T-cell (primary cell): ENCODE results near the gene TNFRSF21. TPM values are rescaled to one million over a fixed set of nuclear protein-coding genes. Genes with fewer than 3 reads are reported as not detected.

ENCODE experiments used
- ATAC-seq, 4 experiments: fragments of 200-7000 bp in 3 of 4; fragments of 150-1000 bp in 1 of 4; cut with Tn5 transposase; replicated peaks in 1 of 4; 1 replicate in 3 of 4; 2 replicates in 1 of 4; pipeline ENCODE4 v1.10.0; 2021; ENCODE audit warnings: moderate library complexity in 3 of 4, mild to moderate bottlenecking in 2 of 4, moderate number of reproducible peaks in 1 of 4
- CTCF ChIA-PET, 2 donors: fragments of 300-600 bp; sonication (Branson Sonifier 250); formaldehyde crosslinking; loops; one replicate each; lab custom pipeline; 2022; ENCODE audit warnings: antibody characterized with exemption in 2 of 2; lab: Charles Lee
- POLR2A ChIA-PET, 2 donors: fragments of 300-600 bp; sonication (Branson Sonifier 250); formaldehyde crosslinking; loops; one replicate each; lab custom pipeline; 2022; ENCODE audit warnings: antibody characterized with exemption in 2 of 2; lab: Charles Lee
- DNase-seq, 35 experiments: peaks; one replicate each; pipeline versions ENCODE4 v3.0.0 to v3.0.0-alpha.2; 2013 to 2023
- H3K27ac ChIP-seq: one replicate; pipeline ENCODE4 v1.5.1; 2013; ENCODE audit warnings: low read length
- H3K27me3 ChIP-seq, 2 experiments: replicated peaks in 1 of 2; 1 replicate in 1 of 2; 2 replicates in 1 of 2; pipeline versions ENCODE4 v1.6.1 to v1.7.0; 2013; ENCODE audit warnings: low read length in 1 of 2, mixed read lengths in 1 of 2; ENCODE audit not compliant: control insufficient read depth in 2 of 2, insufficient read depth in 2 of 2; ENCODE audit errors: extremely low read depth in 1 of 2
- H3K36me3 ChIP-seq, 2 donors: 1 replicate in 1 of 2; 2 replicates in 1 of 2; pipeline versions ENCODE4 v1.6.1 to v1.7.0; 2013; ENCODE audit warnings: low read length in 1 of 2; ENCODE audit not compliant: control insufficient read depth in 2 of 2, insufficient read depth in 1 of 2; ENCODE audit errors: extremely low read depth in 1 of 2
- H3K4me1 ChIP-seq, 2 experiments: 1 replicate in 1 of 2; 2 replicates in 1 of 2; pipeline versions ENCODE4 v1.6.1 to v1.7.0; 2013; ENCODE audit warnings: low read length in 2 of 2, mixed read lengths in 1 of 2; ENCODE audit not compliant: insufficient read depth in 2 of 2, control insufficient read depth in 1 of 2; ENCODE audit errors: extremely low read depth in 1 of 2
- H3K4me3 ChIP-seq, 2 donors: 1 replicate in 1 of 2; 2 replicates in 1 of 2; pipeline versions ENCODE4 v1.5.1 to v1.7.0; 2013; ENCODE audit warnings: mild to moderate bottlenecking in 2 of 2, low read length in 1 of 2, moderate library complexity in 1 of 2; ENCODE audit not compliant: control insufficient read depth in 1 of 2; ENCODE audit errors: extremely low read depth in 1 of 2
- H3K9me3 ChIP-seq: 2 replicates; pipeline ENCODE4 v1.7.0; 2013
- H3K27ac Mint-ChIP-seq, 2 donors: one replicate each; pipeline ENCODE4 v1.8.0; 2020 to 2021; ENCODE audit warnings: mild to moderate bottlenecking in 2 of 2, mixed read lengths in 2 of 2
- H3K27me3 Mint-ChIP-seq, 2 donors: one replicate each; pipeline ENCODE4 v1.8.0; 2021 to 2022; ENCODE audit warnings: mixed read lengths in 2 of 2
- H3K36me3 Mint-ChIP-seq: one replicate; pipeline ENCODE4 v1.8.0; 2021; ENCODE audit warnings: mixed read lengths
- H3K4me1 Mint-ChIP-seq, 3 donors: one replicate each; pipeline ENCODE4 v1.8.0; 2020 to 2022; ENCODE audit warnings: mixed read lengths in 3 of 3, mild to moderate bottlenecking in 1 of 3
- H3K4me3 Mint-ChIP-seq, 3 donors: one replicate each; pipeline ENCODE4 v1.8.0; 2020 to 2022; ENCODE audit warnings: mild to moderate bottlenecking in 3 of 3, mixed read lengths in 3 of 3, moderate library complexity in 3 of 3
- H3K9me3 Mint-ChIP-seq, 3 donors: one replicate each; pipeline ENCODE4 v1.8.0; 2020 to 2022; ENCODE audit warnings: mixed read lengths in 3 of 3
- WGBS: methylation state at CpG from one replicate; pipeline ENCODE4 v1.1.5; 2013; ENCODE audit warnings: missing lambda C conversion rate; ENCODE audit not compliant: insufficient coverage; 5-methylcytosine and 5-hydroxymethylcytosine counted together
- total RNA-seq, 35 experiments: library from RNA in 6 of 35; stranded (reverse) in 6 of 35; fragments of 120-200 nt in 1 of 35; gene quantifications; one replicate each; pipeline versions ENCODE4 v1.2.1 to v1.2.4 and lab custom pipeline; 2013 to 2026

TNFRSF21 gene
- total RNA-seq, 5 donors from 2014 or later (not counting 1 experiment from before 2014, with no cell fraction given): 0.09 to 0.49 (median 0.30) TPM

DNA sequence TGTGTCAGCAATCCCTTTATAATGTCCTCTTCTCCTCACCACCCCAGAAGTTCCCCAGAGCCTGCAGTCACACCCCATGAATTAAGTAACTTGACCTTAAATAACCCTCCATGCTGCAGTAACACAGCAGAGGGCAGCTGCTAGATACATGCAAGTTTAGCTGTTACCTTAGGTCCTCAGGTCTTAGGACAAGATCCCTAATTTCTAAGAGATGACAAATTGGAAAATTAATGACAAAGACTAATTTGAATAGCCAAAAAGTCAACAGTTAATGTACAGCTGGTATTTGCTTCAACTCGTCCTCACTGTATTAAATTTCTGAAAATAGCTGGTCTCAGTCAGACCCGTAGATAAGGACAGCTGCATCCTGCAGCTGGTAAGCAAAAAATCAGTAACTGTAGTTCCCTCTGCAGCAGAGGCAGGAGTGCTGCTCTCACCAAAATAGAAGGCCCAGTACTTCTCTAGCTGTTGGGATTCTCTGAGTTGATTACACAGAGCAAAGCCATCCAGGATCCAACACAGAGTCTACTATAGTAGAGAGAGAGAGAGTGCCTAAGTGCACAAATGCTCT lies 62.4 kb downstream of the TNFRSF21 start:
- peaks cover 18 to 32% (median 31%) of the 10 kb centered on the region in 3 donors for H3K4me1 Mint-ChIP-seq
- ATAC-seq (no peak), DNase-seq (no peak)
- WGBS: 71% methylated on average over 2 of the region's 2 CpGs
- no peaks in the 10 kb centered on the region for H3K36me3 Mint-ChIP-seq
- Histone ChIP-seq H3K27me3 (no peaks in the 10 kb centered on the region), H3K27ac (no peak overlapping the region), H3K9me3 (no peaks in the 10 kb centered on the region), H3K36me3 (no peaks in the 10 kb centered on the region), H3K4me3 (no peak overlapping the region), H3K4me1 (peaks cover 3 to 10% of the 10 kb centered on the region in 2 experiments)
- no peaks in the 10 kb centered on the region for H3K9me3 Mint-ChIP-seq
- peak overlapping the region; percentile 0 to 13 for H3K27ac Mint-ChIP-seq
- H3K4me3 Mint-ChIP-seq: no peak overlapping the region
- POLR2A ChIA-PET: no interaction called here
- H3K27me3 Mint-ChIP-seq: peaks cover 0 to 2% of the 10 kb centered on the region in 2 donors
- CTCF ChIA-PET: no interaction called here

DNA sequence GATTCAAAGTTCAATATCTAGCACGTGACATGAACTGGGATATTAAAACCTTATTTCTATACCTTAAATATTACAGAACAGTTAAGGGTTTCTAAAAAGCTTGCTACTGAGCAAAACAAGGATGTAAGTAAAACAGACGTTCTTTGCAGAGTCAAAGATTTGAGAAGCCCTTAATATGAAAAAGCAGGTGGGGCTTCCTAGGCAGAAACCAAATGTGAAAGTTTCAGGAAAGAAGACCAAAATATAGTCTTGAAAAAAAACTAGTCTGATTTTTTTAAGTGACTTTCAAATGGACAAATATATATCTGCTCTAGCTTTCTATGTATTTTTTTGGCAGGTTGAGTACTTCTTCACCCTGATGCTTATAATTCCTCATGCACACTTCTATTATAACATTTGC lies 63.2 kb downstream of the TNFRSF21 start:
- ATAC-seq: no peak
- CTCF ChIA-PET: no interaction called here

DNA sequence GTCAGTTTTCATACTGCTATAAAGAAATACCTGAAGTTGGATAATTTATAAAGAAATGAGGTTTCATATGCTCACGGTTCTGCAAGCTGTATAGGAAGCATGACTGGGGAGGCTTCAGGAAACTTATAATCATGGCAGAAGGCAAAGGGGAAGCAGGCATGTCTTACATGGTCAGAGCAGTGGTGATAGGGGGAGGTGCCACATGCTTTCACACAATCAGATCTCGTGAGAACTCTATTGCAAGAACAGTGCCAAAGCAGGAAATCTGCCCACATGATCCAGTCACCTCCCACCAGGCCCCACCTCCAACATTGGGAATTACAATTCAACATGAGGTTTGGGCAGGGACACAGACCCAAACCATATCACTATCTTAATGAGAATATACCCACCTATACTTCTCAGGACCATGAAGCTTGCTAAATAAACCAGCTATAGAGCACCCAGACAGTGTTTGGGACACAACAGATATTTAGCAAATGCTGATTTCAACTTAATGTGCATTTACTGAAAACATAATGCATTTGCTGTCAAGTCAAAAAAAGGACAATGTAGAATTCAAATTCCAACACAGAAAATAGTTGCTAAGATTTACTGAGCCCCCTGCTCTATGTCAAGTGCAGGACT lies 63.8 kb downstream of the TNFRSF21 start:
- no peaks in the 10 kb centered on the region for H3K9me3 ChIP-seq
- no peak for ATAC-seq
- peaks cover 0 to 2% of the 10 kb centered on the region in 2 donors for H3K27me3 Mint-ChIP-seq
- H3K4me1 ChIP-seq: peaks cover 9 to 19% of the 10 kb centered on the region in 2 experiments
- H3K36me3 ChIP-seq: no peaks in the 10 kb centered on the region
- no peaks in the 10 kb centered on the region for H3K9me3 Mint-ChIP-seq
- peaks cover 25 to 41% (median 38%) of the 10 kb centered on the region in 3 donors for H3K4me1 Mint-ChIP-seq
- H3K27ac Mint-ChIP-seq: peak overlapping the region in 1 of 2 donors; percentile 58
- DNase-seq: no peak
- no peaks in the 10 kb centered on the region for H3K36me3 Mint-ChIP-seq
- ChIA-PET POLR2A (no interaction called here), CTCF (no interaction called here)
- no peak overlapping the region for H3K4me3 Mint-ChIP-seq
- no peak overlapping the region for H3K4me3 ChIP-seq
- H3K27me3 ChIP-seq: no peaks in the 10 kb centered on the region
- H3K27ac ChIP-seq: no peak overlapping the region
- WGBS: 0% methylated on average over 1 of the region's 2 CpGs

More for the DNA sequence above, 63.2 kb downstream of the TNFRSF21 start:
- H3K27me3 ChIP-seq: no peaks in the 10 kb centered on the region
- POLR2A ChIA-PET: no interaction called here
- DNase-seq: no peak
- no peak overlapping the region for H3K4me3 ChIP-seq
- H3K4me1 ChIP-seq: peaks cover 9 to 17% of the 10 kb centered on the region in 2 experiments
- H3K27ac ChIP-seq: no peak overlapping the region
- Mint-ChIP-seq H3K4me3 (no peak overlapping the region), H3K27me3 (peaks cover 0 to 2% of the 10 kb centered on the region in 2 donors), H3K27ac (peak overlapping the region in 1 of 2 donors; percentile 13), H3K36me3 (no peaks in the 10 kb centered on the region), H3K9me3 (no peaks in the 10 kb centered on the region), H3K4me1 (peaks cover 25 to 39% (median 38%) of the 10 kb centered on the region in 3 donors)
- no peaks in the 10 kb centered on the region for H3K9me3 ChIP-seq
- no peaks in the 10 kb centered on the region for H3K36me3 ChIP-seq
- WGBS: no CpG with 5 or more reads among the region's 2 CpGs

DNA sequence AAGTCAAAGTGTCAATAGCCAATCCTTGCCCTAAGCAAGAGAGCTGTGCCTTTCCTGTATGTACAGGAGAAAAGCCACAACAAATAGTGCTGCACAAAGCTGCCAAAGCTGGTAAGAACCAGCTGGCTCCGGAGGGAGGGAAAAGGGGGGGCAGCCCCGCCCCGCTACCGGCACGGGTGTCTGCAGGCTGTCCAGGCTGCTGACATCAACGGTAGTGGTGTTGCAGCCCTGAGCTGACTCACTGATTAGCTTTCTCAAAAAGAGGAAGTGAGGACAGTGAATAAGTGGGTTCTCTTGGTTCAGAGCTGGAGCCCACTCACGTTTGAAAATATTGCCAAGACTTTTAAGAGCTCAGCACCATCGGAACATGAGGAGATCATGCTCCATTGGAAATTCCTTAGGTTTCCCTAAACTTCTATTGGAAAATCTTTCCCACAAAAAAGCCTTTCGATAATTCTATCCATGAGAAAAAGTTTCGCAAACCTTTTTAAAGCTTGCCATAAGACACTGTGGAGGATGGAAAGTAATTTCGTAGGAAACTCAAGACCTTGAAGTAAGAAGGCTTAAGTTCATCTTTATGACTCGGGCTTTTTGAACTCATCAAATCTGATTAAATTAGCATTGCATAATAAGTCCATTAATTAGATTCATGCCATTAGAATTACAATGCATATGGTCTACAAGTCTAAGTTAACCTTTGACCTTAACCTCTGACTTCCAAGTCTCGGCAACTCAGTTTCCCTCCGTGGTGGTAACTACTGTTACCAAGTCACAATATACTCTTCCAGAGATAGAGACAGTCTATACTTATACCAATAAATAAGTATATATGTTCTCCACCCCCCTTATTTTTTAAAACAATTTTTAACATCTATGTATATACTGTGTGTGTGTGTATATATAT lies 67.0 kb downstream of the TNFRSF21 start:
- peaks cover 9 to 19% of the 10 kb centered on the region in 2 experiments for H3K4me1 ChIP-seq
- peak; percentile 10 to 84 (median 61) for DNase-seq
- ChIA-PET CTCF (no interaction called here), POLR2A (no interaction called here)
- no peaks in the 10 kb centered on the region for H3K36me3 ChIP-seq
- Mint-ChIP-seq H3K36me3 (no peaks in the 10 kb centered on the region), H3K4me1 (peaks cover 25 to 41% (median 38%) of the 10 kb centered on the region in 3 donors), H3K9me3 (no peaks in the 10 kb centered on the region), H3K27ac (peak overlapping the region in 1 of 2 donors; percentile 56), H3K4me3 (peak overlapping the region in 1 of 3 donors; percentile 32), H3K27me3 (no peaks in the 10 kb centered on the region)
- peak; percentile 82 to 98 (median 94) for ATAC-seq
- no peak overlapping the region for H3K4me3 ChIP-seq
- no peaks in the 10 kb centered on the region for H3K9me3 ChIP-seq
- no peak overlapping the region for H3K27ac ChIP-seq
- no peaks in the 10 kb centered on the region for H3K27me3 ChIP-seq
- 29% methylated on average over 8 of the region's 14 CpGs for WGBS

DNA sequence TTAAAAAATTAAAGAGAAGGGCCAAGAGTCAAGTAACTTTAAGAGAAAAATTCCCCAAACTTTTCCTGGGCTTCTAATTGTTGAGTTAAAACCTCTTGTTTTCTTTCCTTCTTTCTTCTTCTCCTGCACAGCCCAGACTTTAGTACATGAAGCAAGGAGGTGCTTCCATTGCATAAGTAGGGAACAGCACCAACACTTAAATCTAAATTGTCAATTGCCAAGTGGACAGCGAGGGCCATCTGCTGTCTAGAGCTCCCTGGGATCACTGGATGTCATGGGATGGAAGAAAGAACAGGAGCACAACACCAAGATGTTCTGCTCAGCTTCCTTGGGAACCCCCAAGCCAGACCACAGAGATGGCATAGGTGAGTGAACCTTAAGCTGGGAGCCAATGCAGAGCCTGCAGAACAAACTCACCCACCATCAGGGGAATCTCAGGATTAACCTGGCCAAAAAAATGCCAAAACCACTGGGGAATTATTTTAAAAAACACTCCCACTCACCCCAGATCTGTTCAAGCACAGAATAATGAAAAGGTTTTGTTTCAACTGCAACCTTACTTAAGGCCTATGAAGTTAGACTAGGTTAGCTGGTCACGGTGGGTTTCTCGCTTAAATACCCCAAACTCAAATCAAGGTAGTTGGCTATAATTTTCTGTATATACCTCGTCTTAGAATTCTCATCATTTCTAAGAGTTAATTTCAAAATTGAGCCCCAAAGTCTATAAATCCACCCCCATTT lies 67.8 kb downstream of the TNFRSF21 start:
- WGBS: no CpG with 5 or more reads among the region's 4 CpGs
- no peaks in the 10 kb centered on the region for H3K27me3 Mint-ChIP-seq
- Histone ChIP-seq H3K36me3 (no peaks in the 10 kb centered on the region), H3K27me3 (no peaks in the 10 kb centered on the region), H3K4me3 (no peak overlapping the region), H3K27ac (no peak overlapping the region), H3K9me3 (no peaks in the 10 kb centered on the region), H3K4me1 (peaks cover 9 to 18% of the 10 kb centered on the region in 2 experiments)
- no peaks in the 10 kb centered on the region for H3K9me3 Mint-ChIP-seq
- peak overlapping the region in 1 of 3 donors; percentile 32 for H3K4me3 Mint-ChIP-seq
- H3K27ac Mint-ChIP-seq: peak overlapping the region in 1 of 2 donors; percentile 19
- no peak for DNase-seq
- POLR2A ChIA-PET: no interaction called here
- H3K4me1 Mint-ChIP-seq: peaks cover 22 to 34% (median 32%) of the 10 kb centered on the region in 3 donors
- ATAC-seq: peak in 1 of 4 experiments; percentile 34
- CTCF ChIA-PET: no interaction called here
- no peaks in the 10 kb centered on the region for H3K36me3 Mint-ChIP-seq
